Activated naive CD4-positive, alpha-beta T cell treated with anti-CD3 and anti-CD28 coated beads for 36 hours (primary cell): ENCODE results near the gene MROH2B. TPM values are rescaled to one million over a fixed set of nuclear protein-coding genes. Genes with fewer than 3 reads are reported as not detected.

Experiments
- CTCF ChIA-PET: fragments of 350-600 bp; sonication (Branson Sonifier 250); formaldehyde crosslinking; loops from one replicate; lab custom pipeline; 2021; ENCODE audit warnings: antibody characterized with exemption; lab: Charles Lee
- DNase-seq: peaks from one replicate; pipeline ENCODE4 v3.0.0-alpha.2; 2020
- H3K27ac Mint-ChIP-seq: one replicate; pipeline ENCODE4 v1.8.0; 2021; ENCODE audit warnings: mild to moderate bottlenecking, mixed read lengths
- H3K27me3 Mint-ChIP-seq: one replicate; pipeline ENCODE4 v1.8.0; 2021; ENCODE audit warnings: low read depth, mixed read lengths
- H3K36me3 Mint-ChIP-seq: one replicate; pipeline ENCODE4 v1.8.0; 2021; ENCODE audit warnings: low read depth, mixed read lengths
- H3K4me1 Mint-ChIP-seq: one replicate; pipeline ENCODE4 v1.8.0; 2021; ENCODE audit warnings: low read depth, mixed read lengths
- H3K4me3 Mint-ChIP-seq: one replicate; pipeline ENCODE4 v1.8.0; 2021; ENCODE audit warnings: mild to moderate bottlenecking, moderate library complexity, mixed read lengths
- H3K9me3 Mint-ChIP-seq: one replicate; pipeline ENCODE4 v1.8.0; 2021; ENCODE audit warnings: mixed read lengths
- intact Hi-C: fragments of 100-400 bp; cut with micrococcal nuclease; formaldehyde crosslinking; loops from one replicate; pipeline ENCODE4 v1.15.1; 2023
- total RNA-seq, 2 experiments: library from RNA; stranded (reverse); gene quantifications; one replicate each; pipeline ENCODE4 v1.2.3, GENCODE V29; 2021

Gene MROH2B
- total RNA-seq, 2 experiments from 2014 or later, result not detected

DNA sequence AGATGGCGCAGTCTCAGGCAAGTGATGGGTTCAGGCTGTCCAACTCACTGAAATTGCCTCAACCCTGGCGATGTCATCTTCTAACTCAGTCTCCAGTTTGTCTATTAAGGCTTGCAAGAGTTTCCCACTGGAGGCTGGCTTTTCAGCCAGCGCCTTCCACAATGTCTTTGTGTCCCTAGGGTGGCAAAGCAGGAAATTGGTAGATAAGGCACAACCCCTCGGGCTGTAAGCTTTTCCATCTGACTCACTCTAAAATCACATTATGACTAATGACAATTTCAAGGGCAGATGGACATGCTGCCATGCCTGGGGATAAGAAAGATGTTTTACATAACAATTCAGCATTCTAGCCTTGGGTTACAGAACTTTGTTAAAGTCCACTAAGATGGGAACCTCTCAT is 61.9 kb downstream of the MROH2B start:
- Mint-ChIP-seq H3K9me3 (no peaks in the 10 kb centered on the region), H3K4me3 (no peak overlapping the region), H3K36me3 (no peaks in the 10 kb centered on the region), H3K27ac (no peak overlapping the region), H3K27me3 (no peaks in the 10 kb centered on the region), H3K4me1 (no peaks in the 10 kb centered on the region)
- no peak for DNase-seq
- CTCF ChIA-PET, result no interaction called here
- intact Hi-C loops, result no loop called here

DNA sequence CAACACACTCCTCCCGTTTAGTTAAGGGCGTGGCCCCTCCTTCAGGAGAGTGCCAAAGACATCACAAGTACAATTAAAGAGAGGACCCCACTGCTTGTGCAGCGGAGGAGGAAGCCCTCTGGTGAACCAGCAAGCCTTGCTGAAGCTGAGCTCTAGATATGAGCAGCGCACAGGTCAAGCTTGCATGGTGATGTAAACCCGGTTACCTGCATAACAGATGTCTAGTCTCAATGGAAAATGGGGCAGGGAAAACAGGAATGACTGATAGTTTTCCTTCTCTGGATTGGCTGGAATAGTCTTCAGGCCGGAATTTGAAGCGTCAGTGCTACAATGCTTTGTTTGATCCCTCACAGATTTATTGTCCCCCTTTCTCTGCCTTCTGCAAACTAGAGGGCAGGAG is 66.2 kb downstream of the MROH2B start:
- CTCF ChIA-PET, result no interaction called here
- Mint-ChIP-seq H3K9me3 (no peaks in the 10 kb centered on the region), H3K36me3 (no peaks in the 10 kb centered on the region), H3K27ac (no peak overlapping the region), H3K4me3 (no peak overlapping the region), H3K4me1 (no peaks in the 10 kb centered on the region), H3K27me3 (no peaks in the 10 kb centered on the region)
- DNase-seq, result no peak
- intact Hi-C loops, result no loop called here

DNA sequence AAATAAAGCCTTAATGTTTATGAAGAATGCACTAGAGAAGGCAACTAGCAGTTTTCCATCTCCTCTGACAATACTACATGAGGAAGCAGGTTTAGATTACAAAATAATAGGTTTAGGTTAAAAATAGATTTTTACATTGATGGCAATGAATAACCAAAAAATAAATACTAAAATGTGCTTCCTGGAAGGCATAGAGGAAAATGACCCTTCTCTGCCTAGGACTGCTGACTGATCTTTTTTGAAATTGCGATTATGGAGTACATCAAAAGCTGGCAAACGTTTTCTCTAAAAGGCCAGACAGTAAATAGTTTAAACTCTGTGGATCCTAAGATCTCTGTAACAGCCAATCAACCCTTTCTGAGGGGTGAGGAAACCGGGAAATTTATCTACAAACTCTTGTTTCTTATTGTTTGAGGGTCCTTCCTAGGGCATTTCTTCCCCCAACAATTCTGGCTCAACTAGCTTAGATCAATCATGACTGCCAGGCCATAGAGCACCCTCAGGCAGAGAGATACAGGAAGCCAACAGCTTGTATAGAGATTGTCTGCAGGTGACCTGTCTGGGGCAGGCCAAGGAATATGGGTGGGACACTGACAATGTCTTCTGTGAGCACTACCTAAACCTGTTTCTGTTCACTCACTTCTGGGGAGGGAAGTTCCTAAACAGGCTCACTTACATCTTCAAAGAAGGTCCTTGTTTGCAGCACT is 67.3 kb downstream of the MROH2B start:
- no peak overlapping the region for H3K4me3 Mint-ChIP-seq
- no peaks in the 10 kb centered on the region for H3K9me3 Mint-ChIP-seq
- intact Hi-C loops, result no loop called here
- CTCF ChIA-PET, result no interaction called here
- no peaks in the 10 kb centered on the region for H3K27me3 Mint-ChIP-seq
- DNase-seq, result no peak
- H3K27ac Mint-ChIP-seq, result no peak overlapping the region
- H3K4me1 Mint-ChIP-seq, result no peaks in the 10 kb centered on the region
- H3K36me3 Mint-ChIP-seq, result no peaks in the 10 kb centered on the region

DNA sequence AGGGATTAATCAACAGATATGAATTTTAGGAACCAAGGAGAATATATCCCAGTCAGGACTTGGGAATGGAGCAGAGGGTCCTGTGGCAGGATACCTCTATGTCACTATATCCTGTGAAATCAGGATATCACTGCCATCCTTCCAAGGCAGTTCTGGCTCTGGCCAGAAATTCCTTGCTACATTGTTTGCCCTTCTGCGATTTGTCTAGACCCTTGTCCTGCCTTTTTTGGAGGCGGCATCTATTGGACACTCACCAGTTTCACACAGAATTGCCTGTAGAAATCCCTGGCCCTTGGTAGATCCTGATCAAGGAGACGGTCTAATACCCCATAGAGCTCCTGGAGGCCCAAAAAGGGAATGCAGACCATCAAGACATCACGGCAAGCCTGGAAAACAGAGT is 71.2 kb downstream of the MROH2B start:
- H3K9me3 Mint-ChIP-seq, result no peaks in the 10 kb centered on the region
- no peaks in the 10 kb centered on the region for H3K36me3 Mint-ChIP-seq
- no peak overlapping the region for H3K27ac Mint-ChIP-seq
- H3K27me3 Mint-ChIP-seq, result peaks cover 2% of the 10 kb centered on the region
- no peaks in the 10 kb centered on the region for H3K4me1 Mint-ChIP-seq
- no peak overlapping the region for H3K4me3 Mint-ChIP-seq
- intact Hi-C loops, result no loop called here
- DNase-seq, result no peak
- CTCF ChIA-PET, result no interaction called here

DNA sequence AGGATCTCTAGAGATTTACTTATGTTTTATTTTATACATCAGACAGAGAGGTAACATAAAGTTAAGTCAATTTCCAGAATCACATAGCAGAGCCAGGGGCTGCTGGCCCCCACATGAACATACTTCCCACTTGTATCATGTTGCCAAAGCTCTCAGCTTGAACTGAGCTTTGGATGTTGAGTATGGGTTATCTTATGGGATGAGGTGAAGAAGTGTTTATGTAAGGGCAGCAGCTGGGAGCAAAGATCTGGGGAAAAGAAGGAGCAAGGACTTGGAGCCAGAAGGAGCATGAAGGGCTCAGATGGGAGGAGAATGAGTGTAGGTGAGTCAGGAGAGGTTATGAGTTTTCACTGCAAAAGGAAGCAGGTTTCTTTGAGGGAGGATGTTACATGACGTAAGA is 72.0 kb downstream of the MROH2B start:
- no peak overlapping the region for H3K27ac Mint-ChIP-seq
- intact Hi-C loops, result no loop called here
- no peaks in the 10 kb centered on the region for H3K9me3 Mint-ChIP-seq
- CTCF ChIA-PET, result no interaction called here
- peaks cover 2% of the 10 kb centered on the region for H3K27me3 Mint-ChIP-seq
- DNase-seq, result no peak
- no peaks in the 10 kb centered on the region for H3K36me3 Mint-ChIP-seq
- no peaks in the 10 kb centered on the region for H3K4me1 Mint-ChIP-seq
- H3K4me3 Mint-ChIP-seq, result no peak overlapping the region

DNA sequence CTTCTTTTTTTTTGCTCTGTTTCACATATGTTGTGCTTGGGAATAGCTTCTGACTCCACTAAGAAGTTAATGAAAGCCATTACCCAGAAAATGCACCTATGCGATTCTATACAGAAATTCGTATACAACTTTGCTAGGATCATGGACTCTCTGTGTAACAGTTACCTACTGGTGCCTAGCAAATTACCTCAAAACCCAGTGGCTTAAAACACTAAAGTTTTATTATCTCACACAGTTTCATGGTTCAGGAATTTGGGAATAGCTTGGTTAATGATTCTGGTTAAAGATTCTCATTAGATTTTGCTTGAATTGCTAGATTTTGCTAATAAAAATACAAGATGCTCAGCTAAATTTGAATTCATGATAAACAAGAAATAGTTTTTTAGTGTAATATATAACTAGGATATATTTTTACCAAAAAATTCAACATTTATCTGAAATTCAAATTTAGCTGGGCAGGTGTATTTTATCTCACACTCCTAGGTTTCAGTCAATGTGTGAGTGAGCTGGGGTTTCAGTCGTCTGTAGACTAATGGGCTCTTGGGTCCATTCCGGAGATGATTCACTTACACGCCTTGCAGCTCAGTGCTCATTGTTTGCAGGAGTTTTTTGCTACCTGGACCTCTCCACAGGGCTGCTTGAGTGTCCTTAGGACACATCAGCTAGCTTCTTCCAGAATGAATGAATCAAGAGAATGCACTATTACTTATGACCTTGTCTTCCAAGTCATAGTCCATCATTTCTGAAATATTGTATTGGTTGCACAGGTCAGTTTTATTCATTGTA is 75.1 kb downstream of the MROH2B start:
- Mint-ChIP-seq H3K27ac (no peak overlapping the region), H3K36me3 (no peaks in the 10 kb centered on the region), H3K27me3 (peaks cover 2% of the 10 kb centered on the region), H3K4me1 (no peaks in the 10 kb centered on the region), H3K4me3 (no peak overlapping the region), H3K9me3 (no peaks in the 10 kb centered on the region)
- CTCF ChIA-PET, result no interaction called here
- no peak for DNase-seq
- intact Hi-C loops, result no loop called here

DNA sequence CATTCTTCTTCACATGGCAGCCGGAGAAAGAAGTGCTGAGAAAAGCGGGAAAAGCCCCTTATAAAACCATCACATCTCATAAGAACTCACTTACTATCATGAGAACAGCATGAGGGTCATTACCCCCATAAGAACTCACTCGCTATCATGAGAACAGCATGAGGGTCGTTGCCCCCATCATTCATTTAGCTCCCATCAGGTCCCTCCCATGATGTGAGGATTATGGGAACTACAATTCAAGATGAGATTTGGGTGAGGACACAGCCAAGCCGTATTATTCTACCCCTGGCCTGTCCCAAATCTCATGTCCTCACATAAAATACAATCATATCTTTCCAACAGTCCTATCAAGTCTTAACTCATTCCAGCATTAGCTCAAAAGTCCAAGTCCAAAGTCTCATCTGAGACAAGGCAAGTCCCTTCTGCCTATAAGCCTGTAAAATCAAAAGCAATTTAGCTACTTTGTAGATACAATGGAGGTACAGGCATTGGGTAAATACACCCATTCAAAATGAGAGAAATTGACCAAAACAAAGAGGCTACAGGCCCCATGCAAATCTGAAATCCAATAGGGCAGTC is 79.1 kb downstream of the MROH2B start:
- intact Hi-C loops, result no loop called here
- no peak overlapping the region for H3K27ac Mint-ChIP-seq
- H3K36me3 Mint-ChIP-seq, result no peaks in the 10 kb centered on the region
- peaks cover under 1% of the 10 kb centered on the region for H3K9me3 Mint-ChIP-seq
- CTCF ChIA-PET, result no interaction called here
- no peak overlapping the region for H3K4me3 Mint-ChIP-seq
- no peaks in the 10 kb centered on the region for H3K27me3 Mint-ChIP-seq
- H3K4me1 Mint-ChIP-seq, result no peaks in the 10 kb centered on the region
- no peak for DNase-seq

DNA sequence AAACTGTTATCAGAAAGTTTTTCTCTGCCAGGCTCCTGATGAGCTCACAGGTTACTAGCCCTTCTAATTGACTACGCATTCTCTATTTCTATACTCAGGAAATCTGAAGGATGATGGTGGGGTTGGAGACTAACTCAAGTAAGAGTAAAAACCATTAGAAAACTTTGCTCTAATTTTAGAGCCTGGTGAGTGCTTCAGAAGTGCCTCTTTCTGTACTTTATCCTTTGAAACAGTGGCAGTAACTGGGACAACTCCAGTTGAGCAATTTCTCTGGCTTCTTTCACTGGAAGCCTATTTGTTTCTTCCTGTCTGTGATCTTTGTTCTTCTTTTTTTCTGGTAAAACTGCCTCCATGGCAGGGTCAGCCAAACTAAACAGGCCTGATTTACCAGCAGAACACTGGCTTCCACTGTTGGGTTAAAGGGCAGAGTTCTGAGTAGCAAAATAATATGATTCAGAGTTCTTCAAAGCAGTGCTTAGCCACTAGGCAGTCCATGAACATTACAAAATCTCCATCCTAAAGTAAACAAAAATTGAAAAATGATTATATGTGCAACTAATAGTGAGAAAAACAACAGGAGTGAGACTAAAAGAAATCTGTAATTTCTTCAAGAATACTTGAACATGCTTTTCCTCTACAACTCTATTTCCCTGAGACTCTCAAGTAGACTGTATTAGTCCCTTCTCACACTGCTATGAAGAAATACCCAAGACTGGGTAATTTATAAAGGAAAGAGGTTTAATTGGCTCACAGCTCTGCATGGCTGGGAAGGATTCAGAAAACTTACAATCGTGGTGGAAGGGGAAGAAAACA is 79.8 kb downstream of the MROH2B start:
- Mint-ChIP-seq H3K4me3 (no peak overlapping the region), H3K27me3 (no peaks in the 10 kb centered on the region), H3K36me3 (no peaks in the 10 kb centered on the region), H3K27ac (no peak overlapping the region), H3K4me1 (no peaks in the 10 kb centered on the region), H3K9me3 (peaks cover 4% of the 10 kb centered on the region)
- intact Hi-C loops, result no loop called here
- DNase-seq, result no peak
- CTCF ChIA-PET, result no interaction called here

DNA sequence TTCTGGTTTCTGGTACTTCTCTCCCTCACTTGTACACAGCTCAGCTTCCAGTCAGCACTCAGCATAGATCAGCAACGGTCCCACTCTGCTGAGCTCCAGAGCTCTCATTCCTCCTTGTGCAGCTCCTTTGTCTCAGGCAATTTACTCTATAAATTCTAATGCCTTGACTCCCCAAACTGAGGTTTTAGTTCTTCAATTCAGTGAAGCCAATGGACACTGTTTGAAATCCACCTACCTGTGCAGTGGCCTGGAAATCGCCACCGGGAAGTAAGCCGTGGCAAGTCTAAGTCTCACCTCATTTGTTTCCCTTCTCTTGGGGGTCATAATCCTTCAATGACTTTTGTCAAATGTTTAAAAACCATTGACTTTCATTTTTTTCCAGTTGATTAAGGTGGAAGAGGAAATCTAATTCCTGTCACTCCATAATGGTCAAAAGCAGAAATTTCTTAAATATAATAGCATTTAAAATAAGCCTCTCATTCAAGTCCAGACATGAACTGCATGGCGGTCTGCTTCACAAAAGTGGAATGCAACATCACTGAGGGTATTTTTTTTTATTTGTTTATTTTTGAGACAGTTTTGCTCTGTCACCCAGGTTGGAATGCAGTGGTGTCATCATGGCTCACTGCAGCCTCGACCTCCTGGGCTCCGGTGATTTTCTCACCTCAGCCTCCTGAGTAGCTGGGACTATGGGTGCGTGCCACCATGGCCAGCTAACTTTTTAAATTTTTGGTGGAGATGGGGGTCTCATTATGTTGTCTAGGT is 82.2 kb downstream of the MROH2B start:
- Mint-ChIP-seq H3K27me3 (peaks cover 3% of the 10 kb centered on the region), H3K36me3 (no peaks in the 10 kb centered on the region), H3K27ac (no peak overlapping the region), H3K4me3 (no peak overlapping the region), H3K9me3 (peaks cover 4% of the 10 kb centered on the region), H3K4me1 (no peaks in the 10 kb centered on the region)
- CTCF ChIA-PET, result interaction anchor here (0.7 kb wide), 1 partner anchor 344 kb away, joined by 3 read pairs; no protein-coding TSS in a partner anchor
- intact Hi-C loops, result no loop called here
- no peak for DNase-seq

DNA sequence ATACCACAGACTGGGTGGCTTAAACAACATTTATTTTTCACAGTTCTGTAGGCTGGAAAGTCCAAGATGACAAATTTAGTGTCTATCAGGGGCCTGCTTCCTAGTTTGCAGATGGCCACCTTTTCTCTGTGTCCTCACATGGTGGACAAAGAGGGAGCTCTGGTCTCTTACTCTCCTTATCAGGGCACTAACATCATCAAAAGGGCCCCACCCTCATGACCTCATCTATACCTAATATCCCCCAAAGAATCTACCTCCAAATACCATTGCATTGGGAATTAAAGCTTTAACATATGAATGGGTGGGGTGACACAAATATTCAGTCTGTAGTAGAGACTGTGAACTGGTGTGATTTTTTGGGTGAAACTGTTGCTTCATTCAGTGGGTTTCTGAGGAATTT is 83.8 kb downstream of the MROH2B start:
- DNase-seq, result no peak
- H3K4me1 Mint-ChIP-seq, result no peaks in the 10 kb centered on the region
- H3K27me3 Mint-ChIP-seq, result peaks cover 5% of the 10 kb centered on the region
- H3K27ac Mint-ChIP-seq, result no peak overlapping the region
- CTCF ChIA-PET, result no interaction called here
- peaks cover 4% of the 10 kb centered on the region for H3K9me3 Mint-ChIP-seq
- H3K36me3 Mint-ChIP-seq, result no peaks in the 10 kb centered on the region
- intact Hi-C loops, result no loop called here
- H3K4me3 Mint-ChIP-seq, result no peak overlapping the region

DNA sequence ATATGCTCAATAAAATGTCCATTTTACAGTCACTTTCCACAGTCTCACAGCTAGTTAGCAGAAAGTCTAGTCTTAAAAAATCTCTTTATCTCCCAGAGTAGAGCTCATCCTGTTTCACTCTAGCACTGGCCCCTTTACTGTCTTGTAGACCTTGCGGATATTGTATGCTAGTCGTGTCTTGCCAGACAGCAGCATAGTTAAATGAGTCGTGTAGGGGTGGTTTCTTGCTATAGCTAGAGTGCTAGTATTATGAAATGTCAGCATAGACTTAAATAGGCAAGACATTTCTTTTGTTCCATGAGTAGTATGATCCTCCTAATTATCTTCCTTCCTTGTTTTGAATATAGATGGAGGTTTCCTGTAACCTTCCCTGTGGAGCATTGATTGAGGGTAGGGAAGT is 84.5 kb downstream of the MROH2B start:
- intact Hi-C loops, result no loop called here
- H3K27me3 Mint-ChIP-seq, result peaks cover 5% of the 10 kb centered on the region
- no peak overlapping the region for H3K4me3 Mint-ChIP-seq
- no peaks in the 10 kb centered on the region for H3K36me3 Mint-ChIP-seq
- no peak overlapping the region for H3K27ac Mint-ChIP-seq
- no peak for DNase-seq
- H3K4me1 Mint-ChIP-seq, result no peaks in the 10 kb centered on the region
- H3K9me3 Mint-ChIP-seq, result peaks cover 4% of the 10 kb centered on the region
- CTCF ChIA-PET, result no interaction called here

DNA sequence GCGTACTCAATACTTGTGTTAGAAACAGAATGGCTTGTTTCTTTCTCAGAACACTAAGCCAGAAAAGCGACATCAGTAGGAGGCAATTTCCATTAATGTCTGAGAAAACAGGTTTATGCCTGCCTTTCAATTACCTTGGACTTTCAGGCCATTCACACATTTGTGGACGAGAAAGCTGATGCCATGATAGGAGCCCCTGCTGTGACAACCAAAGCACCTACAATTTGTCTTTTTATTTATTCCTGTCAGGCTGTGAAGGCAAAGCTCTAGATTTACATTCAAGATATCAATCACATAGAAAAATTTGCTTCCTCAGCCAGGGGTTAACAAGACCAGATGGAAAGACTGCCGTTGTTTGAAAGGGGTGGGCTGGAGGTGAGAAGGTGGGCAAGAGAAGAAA is 85.6 kb downstream of the MROH2B start:
- no peaks in the 10 kb centered on the region for H3K36me3 Mint-ChIP-seq
- H3K27ac Mint-ChIP-seq, result no peak overlapping the region
- intact Hi-C loops, result no loop called here
- CTCF ChIA-PET, result no interaction called here
- H3K4me3 Mint-ChIP-seq, result no peak overlapping the region
- no peaks in the 10 kb centered on the region for H3K4me1 Mint-ChIP-seq
- H3K27me3 Mint-ChIP-seq, result peaks cover 5% of the 10 kb centered on the region
- peaks cover 4% of the 10 kb centered on the region for H3K9me3 Mint-ChIP-seq
- DNase-seq, result no peak
